Psoas muscle (tissue), 8 donors: ENCODE measurements around the gene SPTB. TPM values are rescaled to one million over a fixed set of nuclear protein-coding genes. Genes with fewer than 3 reads are reported as not detected.

Source experiments
- ATAC-seq, 4 donors: fragments of 200-7000 bp; cut with Tn5 transposase; one replicate each; pipeline ENCODE4 v1.9.1; 2020; ENCODE audit warnings: moderate library complexity in 3 of 4, mild to moderate bottlenecking in 2 of 4
- DNase-seq, 2 donors: peaks; one replicate each; pipeline ENCODE4 v3.0.0-alpha.2; 2020
- H3K27ac ChIP-seq: fragments of 200-600 bp; one replicate; pipeline ENCODE4 v1.8.0; 2022
- H3K27me3 ChIP-seq, 3 donors: fragments of 200-600 bp in 1 of 3; one replicate each; pipeline versions ENCODE4 v1.6.1 to v1.8.0; 2013 to 2022; ENCODE audit warnings: low read length in 2 of 3, mild to moderate bottlenecking in 2 of 3, moderate library complexity in 1 of 3; ENCODE audit not compliant: insufficient read depth in 3 of 3
- H3K36me3 ChIP-seq, 2 donors: fragments of 200-600 bp in 1 of 2; one replicate each; pipeline versions ENCODE4 v1.6.1 to v1.8.0; 2013 to 2022; ENCODE audit warnings: low read depth in 1 of 2, mild to moderate bottlenecking in 1 of 2, moderate library complexity in 1 of 2; ENCODE audit not compliant: insufficient read depth in 1 of 2
- H3K4me1 ChIP-seq: fragments of 200-600 bp; one replicate; pipeline ENCODE4 v1.8.0; 2022
- H3K4me3 ChIP-seq: fragments of 200-600 bp; one replicate; pipeline ENCODE4 v1.8.0; 2022; ENCODE audit warnings: mild to moderate bottlenecking
- H3K9me3 ChIP-seq: fragments of 200-600 bp; one replicate; pipeline ENCODE4 v1.8.0; 2022
- WGBS, 3 donors: extraction: QIAGEN DNeasy Blood & Tissue Kit; methylation state at CpG; one replicate each; pipeline versions ENCODE4 v1.1.6 to v1.1.7; 2013; 5-methylcytosine and 5-hydroxymethylcytosine counted together
- intact Hi-C, 2 donors: fragments of 100-400 bp; cut with DNase I; formaldehyde crosslinking; loops; one replicate each; pipeline versions ENCODE4 v1.11.0 to v1.14.2; 2022
- polyA plus RNA-seq, 3 donors: library from polyadenylated mRNA; stranded (reverse); fragments of 200-250 nt; gene quantifications; one replicate each; pipeline ENCODE4 v1.2.3, GENCODE V29; 2013
- total RNA-seq, 4 donors: library from RNA; stranded (reverse); fragmentation: NEBNext Ultra II Directional in 2 of 4; extraction: Animal tissue kit (Norgen Biotek cat#: 25700) in 2 of 4; gene quantifications; one replicate each; pipeline versions ENCODE4 v1.2.1 to v1.2.4, GENCODE V29; 2021 to 2023
- TF ChIP-seq, protein P1 (sequence below): fragments of 200-600 bp; IDR thresholded peaks from one replicate; pipeline ENCODE4 v1.8.0; 2022; ENCODE audit warnings: antibody characterized with exemption
- donor health status: healthy with polysubstance abuse.
- donor health status: DM: no; HTN: no; CAD: no; lungs with moderate emphysema.
- donor health status: Bipolar disorder and iron deficiency.
- donor health status: healthy.
- donor health status: DM: yes; HTN: yes; CAD: no.
- donor health status: DM: no; HTN: no; CAD: no.
- donor health status: DM: no; HTN: no; CAD: no.
- donor health status: DM: yes; HTN: yes; CAD: no.

SPTB gene
- total and polyA plus RNA-seq, 7 donors = 43.4 to 540 (median 374) TPM

GRCh38 chr14:64725261-64725815 is 154.4 kb downstream of the SPTB start:
- H3K27me3 ChIP-seq = no peaks in the 10 kb centered on the region
- intact Hi-C loops = no loop called here
- H3K4me3 ChIP-seq = no peak overlapping the region
- DNase-seq (peak in 1 of 2 donors; percentile 30), ATAC-seq (no peak)
- TF ChIP-seq, protein P1, sequence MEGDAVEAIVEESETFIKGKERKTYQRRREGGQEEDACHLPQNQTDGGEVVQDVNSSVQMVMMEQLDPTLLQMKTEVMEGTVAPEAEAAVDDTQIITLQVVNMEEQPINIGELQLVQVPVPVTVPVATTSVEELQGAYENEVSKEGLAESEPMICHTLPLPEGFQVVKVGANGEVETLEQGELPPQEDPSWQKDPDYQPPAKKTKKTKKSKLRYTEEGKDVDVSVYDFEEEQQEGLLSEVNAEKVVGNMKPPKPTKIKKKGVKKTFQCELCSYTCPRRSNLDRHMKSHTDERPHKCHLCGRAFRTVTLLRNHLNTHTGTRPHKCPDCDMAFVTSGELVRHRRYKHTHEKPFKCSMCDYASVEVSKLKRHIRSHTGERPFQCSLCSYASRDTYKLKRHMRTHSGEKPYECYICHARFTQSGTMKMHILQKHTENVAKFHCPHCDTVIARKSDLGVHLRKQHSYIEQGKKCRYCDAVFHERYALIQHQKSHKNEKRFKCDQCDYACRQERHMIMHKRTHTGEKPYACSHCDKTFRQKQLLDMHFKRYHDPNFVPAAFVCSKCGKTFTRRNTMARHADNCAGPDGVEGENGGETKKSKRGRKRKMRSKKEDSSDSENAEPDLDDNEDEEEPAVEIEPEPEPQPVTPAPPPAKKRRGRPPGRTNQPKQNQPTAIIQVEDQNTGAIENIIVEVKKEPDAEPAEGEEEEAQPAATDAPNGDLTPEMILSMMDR = no peak
- WGBS, 3 donors = 56 to 74% (median 64%) methylated on average over 3 of the region's 3 CpGs
- no peak overlapping the region for H3K27ac ChIP-seq
- H3K36me3 ChIP-seq = peaks cover 0 to 9% of the 10 kb centered on the region in 2 donors
- no peaks in the 10 kb centered on the region for H3K9me3 ChIP-seq
- H3K4me1 ChIP-seq = peaks cover 8% of the 10 kb centered on the region

- TF ChIP-seq, protein P1 = no peak
- ATAC-seq (no peak), DNase-seq (no peak)
- H3K9me3 ChIP-seq = no peaks in the 10 kb centered on the region
- H3K4me1 ChIP-seq = peaks cover 8% of the 10 kb centered on the region
- H3K4me3 ChIP-seq = no peak overlapping the region
- H3K27me3 ChIP-seq = no peaks in the 10 kb centered on the region
- H3K27ac ChIP-seq = peak overlapping the region; percentile 19
- peaks cover 0 to 9% of the 10 kb centered on the region in 2 donors for H3K36me3 ChIP-seq
- WGBS, 3 donors = 86 to 93% (median 87%) methylated on average over 1 of the region's 1 CpG
- intact Hi-C loops = no loop called here
These were observed 155.2 kb downstream of the SPTB start for GRCh38 chr14:64724578-64724930.

- Histone ChIP-seq H3K27me3 (no peaks in the 10 kb centered on the region), H3K9me3 (no peaks in the 10 kb centered on the region), H3K27ac (peak overlapping the region; percentile 19), H3K36me3 (peaks cover 0 to 9% of the 10 kb centered on the region in 2 donors), H3K4me1 (peaks cover 8% of the 10 kb centered on the region), H3K4me3 (no peak overlapping the region)
- 79 to 85% (median 83%) methylated on average over 15 of the region's 15 CpGs for WGBS, 3 donors
- TF ChIP-seq, protein P1 = no peak
- peak in 1 of 2 donors; percentile 34 for DNase-seq
- intact Hi-C loops = no loop called here
- ATAC-seq = peak in 1 of 4 donors; percentile 30
These were observed 155.8 kb downstream of the SPTB start for GRCh38 chr14:64723691-64724577.

DNA sequence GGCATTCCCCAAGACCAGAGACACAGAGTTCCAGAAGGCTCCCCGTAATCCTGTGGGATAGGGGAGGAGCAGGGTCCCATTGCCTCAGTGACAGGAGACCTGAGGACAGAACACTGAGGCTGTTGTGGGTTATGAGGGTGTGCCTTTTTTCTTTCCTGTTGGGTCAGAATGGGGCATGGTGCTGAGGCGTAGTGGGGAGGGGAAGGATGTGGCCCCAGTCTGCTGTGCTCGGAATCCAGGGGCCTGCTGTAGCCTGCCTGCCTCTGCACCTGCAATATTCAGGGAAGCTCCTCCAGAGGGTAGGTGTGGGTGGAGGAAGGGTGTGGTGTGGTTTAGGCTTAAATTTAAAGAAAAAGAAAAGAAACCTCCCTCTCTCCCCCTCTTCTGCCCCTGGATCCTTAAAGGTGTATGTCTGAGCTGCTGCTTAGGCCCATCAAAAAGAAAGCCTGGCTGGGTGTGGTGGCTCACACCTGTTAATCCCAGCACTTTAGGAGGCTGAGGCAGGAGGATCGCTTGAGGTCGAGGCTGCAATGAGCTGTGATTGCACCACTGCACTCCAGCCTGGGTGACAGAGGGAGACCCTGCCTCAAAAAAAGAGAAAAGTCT is 156.8 kb downstream of the SPTB start:
- Histone ChIP-seq H3K9me3 (no peaks in the 10 kb centered on the region), H3K4me1 (peaks cover 14% of the 10 kb centered on the region), H3K36me3 (peaks cover 0 to 4% of the 10 kb centered on the region in 2 donors), H3K27ac (peak overlapping the region; percentile 41), H3K27me3 (no peaks in the 10 kb centered on the region), H3K4me3 (no peak overlapping the region)
- no peak for ATAC-seq
- intact Hi-C loops = no loop called here
- TF ChIP-seq, protein P1 = no peak
- DNase-seq = peak in 1 of 2 donors; percentile 36
- 89 to 93% (median 93%) methylated on average over 5 of the region's 5 CpGs for WGBS, 3 donors
